Esophagus muscularis mucosa (tissue), 4 donors: ENCODE data around the gene SYNPO2. TPM values are rescaled to one million over a fixed set of nuclear protein-coding genes. Genes with fewer than 3 reads are reported as not detected.
"Not testable (repeated sequence)": the region's sequence is repeated elsewhere in the genome, so short reads cannot be mapped to it uniquely, and the experiment has no call there.

Source experiments
- DNase-seq: peaks from one replicate; pipeline ENCODE4 v3.0.0-alpha.2; 2017; ENCODE audit errors: extremely low spot score
- H3K27ac ChIP-seq, 4 donors: fragments of 200-600 bp; sonication (generic); replicated peaks in 1 of 4; 1 replicate in 3 of 4; 2 replicates in 1 of 4; pipeline ENCODE4 v1.5.1; 2016 to 2019; ENCODE audit warnings: mild to moderate bottlenecking in 1 of 4
- H3K27me3 ChIP-seq, 4 donors: fragments of 200-600 bp; sonication (generic); one replicate each; pipeline versions ENCODE4 v1.5.1 to v1.6.0; 2016 to 2019
- H3K36me3 ChIP-seq, 4 donors: fragments of 200-600 bp; sonication (generic); one replicate each; pipeline ENCODE4 v1.5.1; 2016 to 2019
- H3K4me1 ChIP-seq, 4 donors: fragments of 200-600 bp; sonication (generic); one replicate each; pipeline ENCODE4 v1.5.1; 2016 to 2019
- H3K4me3 ChIP-seq, 4 donors: fragments of 200-600 bp; sonication (generic); 1 replicate in 2 of 4; 2 replicates in 2 of 4; pipeline ENCODE4 v1.5.1; 2016 to 2019; ENCODE audit warnings: mild to moderate bottlenecking in 4 of 4, moderate library complexity in 1 of 4
- H3K9me3 ChIP-seq, 4 donors: fragments of 200-600 bp; sonication (generic); 1 replicate in 3 of 4; 2 replicates in 1 of 4; pipeline ENCODE4 v1.5.1; 2016 to 2019
- CTCF ChIP-seq, 3 experiments: fragments of 200-600 bp in 2 of 3; fragments of 450-650 bp in 1 of 3; sonication (generic) in 2 of 3; IDR thresholded peaks; one replicate each; pipeline ENCODE4 v1.5.1; 2017 to 2019; ENCODE audit warnings: antibody characterized with exemption in 3 of 3, mild to moderate bottlenecking in 2 of 3, moderate library complexity in 1 of 3
- EP300 ChIP-seq: sonication (generic); formaldehyde crosslinking; IDR thresholded peaks from one replicate; pipeline ENCODE4 v1.6.1; 2017; ENCODE audit warnings: antibody characterized with exemption
- POLR2A ChIP-seq: fragments of 450-650 bp; IDR thresholded peaks from one replicate; pipeline ENCODE4 v1.6.1; 2017; ENCODE audit warnings: antibody characterized with exemption, moderate library complexity, mild to moderate bottlenecking, low read depth
- POLR2AphosphoS5 ChIP-seq, 2 donors: sonication (generic); formaldehyde crosslinking; IDR thresholded peaks; one replicate each; pipeline ENCODE4 v1.6.1; 2017; ENCODE audit warnings: antibody characterized with exemption in 2 of 2
- WGBS: methylation state at CpG from one replicate; pipeline ENCODE4 v1.1.5; 2018; 5-methylcytosine and 5-hydroxymethylcytosine counted together
- intact Hi-C: fragments of 100-400 bp; cut with DNase I; formaldehyde crosslinking; loops from one replicate; pipeline ENCODE4 v1.15.1; 2023
- total RNA-seq, 4 donors: library from RNA; depleted of rRNA; stranded (reverse); fragments of >200 nt; gene quantifications; one replicate each; pipeline versions ENCODE4 v1.1.0 to v1.2.1, GENCODE V29; 2016

The SYNPO2 gene
- total RNA-seq, 4 donors from 2014 or later, result 2,073 to 2,783 (median 2,517) TPM

- Histone ChIP-seq H3K27me3 (no peaks in the 10 kb centered on the region), H3K9me3 (no peaks in the 10 kb centered on the region), H3K36me3 (no peaks in the 10 kb centered on the region), H3K4me1 (no peaks in the 10 kb centered on the region), H3K27ac (no peak overlapping the region), H3K4me3 (no peak overlapping the region)
- TF ChIP-seq POLR2AphosphoS5 (IDR thresholded peaks at IDR 0.05) (no peak), EP300 (no peak), POLR2A (no peak), CTCF (IDR thresholded peaks at IDR 0.05) (no peak)
- 93% methylated on average over 6 of the region's 6 CpGs for WGBS
- intact Hi-C loops, result no loop called here
- DNase-seq, result no peak
Observed at GRCh38 chr4:118877797-118878196, 10.9 kb upstream of the SYNPO2 start.

GRCh38 chr4:118878507-118878906, 10.1 kb upstream of the SYNPO2 start:
- H3K4me3 ChIP-seq, DNase-seq, intact Hi-C loops, H3K36me3 ChIP-seq, H3K4me1 ChIP-seq, H3K9me3 ChIP-seq, H3K27ac ChIP-seq, H3K27me3 ChIP-seq: not testable (repeated sequence)
- 99% methylated on average over 9 of the region's 9 CpGs for WGBS

- Histone ChIP-seq H3K4me1 (no peaks in the 10 kb centered on the region), H3K9me3 (no peaks in the 10 kb centered on the region), H3K27me3 (no peaks in the 10 kb centered on the region), H3K27ac (no peak overlapping the region), H3K36me3 (no peaks in the 10 kb centered on the region), H3K4me3 (no peak overlapping the region)
- no peak for DNase-seq
- no peak for TF ChIP-seq POLR2A
- TF ChIP-seq POLR2AphosphoS5 (IDR thresholded peaks at IDR 0.05), result no peak
- no peak for TF ChIP-seq CTCF (IDR thresholded peaks at IDR 0.05)
- no peak for TF ChIP-seq EP300
- intact Hi-C loops, result no loop called here
- WGBS, result 82% methylated on average over 7 of the region's 7 CpGs
Observed at GRCh38 chr4:118879409-118879808, 9.2 kb upstream of the SYNPO2 start.

GRCh38 chr4:118881512-118882146, 7.0 kb upstream of the SYNPO2 start:
- Histone ChIP-seq H3K9me3 (no peaks in the 10 kb centered on the region), H3K27me3 (no peaks in the 10 kb centered on the region), H3K4me1 (no peaks in the 10 kb centered on the region), H3K27ac (no peak overlapping the region), H3K36me3 (no peaks in the 10 kb centered on the region), H3K4me3 (no peak overlapping the region)
- DNase-seq, result no peak
- intact Hi-C loops, result loop anchor here (10.0 kb wide), 1 partner anchor 137 kb away; no protein-coding TSS in a partner anchor
- no peak for TF ChIP-seq POLR2A
- TF ChIP-seq POLR2AphosphoS5 (IDR thresholded peaks at IDR 0.05), result no peak
- no peak for TF ChIP-seq EP300
- WGBS, result 88% methylated on average over 12 of the region's 12 CpGs

- 80% methylated on average over 1 of the region's 1 CpG for WGBS
- H3K27ac ChIP-seq, result no peak overlapping the region
- H3K27me3 ChIP-seq, result no peaks in the 10 kb centered on the region
- H3K9me3 ChIP-seq, result no peaks in the 10 kb centered on the region
- DNase-seq, result no peak
- H3K4me1 ChIP-seq, result peaks cover 0 to 4% (median 1%) of the 10 kb centered on the region in 4 donors
- TF ChIP-seq CTCF (IDR thresholded peaks at IDR 0.05), result peak in 1 of 3 experiments; percentile 20
- no peak for TF ChIP-seq EP300
- TF ChIP-seq POLR2A, result no peak
- TF ChIP-seq POLR2AphosphoS5 (IDR thresholded peaks at IDR 0.05), result no peak
- no peak overlapping the region for H3K4me3 ChIP-seq
- intact Hi-C loops, result loop anchor here (10.0 kb wide), 1 partner anchor 139 kb away; no protein-coding TSS in a partner anchor
- H3K36me3 ChIP-seq, result no peaks in the 10 kb centered on the region
Observed at GRCh38 chr4:118883861-118884260, 4.8 kb upstream of the SYNPO2 start.

- no peaks in the 10 kb centered on the region for H3K9me3 ChIP-seq
- WGBS, result 97% methylated on average over 3 of the region's 3 CpGs
- no peaks in the 10 kb centered on the region for H3K36me3 ChIP-seq
- H3K4me1 ChIP-seq, result peaks cover 0 to 4% (median 1%) of the 10 kb centered on the region in 4 donors
- no peaks in the 10 kb centered on the region for H3K27me3 ChIP-seq
- DNase-seq, result no peak
- TF ChIP-seq POLR2AphosphoS5 (IDR thresholded peaks at IDR 0.05), result no peak
- no peak for TF ChIP-seq POLR2A
- no peak for TF ChIP-seq EP300
- no peak for TF ChIP-seq CTCF (IDR thresholded peaks at IDR 0.05)
- H3K27ac ChIP-seq, result no peak overlapping the region
- no peak overlapping the region for H3K4me3 ChIP-seq
- intact Hi-C loops, result loop anchor here (10.0 kb wide), 1 partner anchor 140 kb away; no protein-coding TSS in a partner anchor
Observed at GRCh38 chr4:118884716-118885115, 3.9 kb upstream of the SYNPO2 start.
